Tibial nerve (tissue), 3 donors: ENCODE measurements around the gene NUF2.

Experiments
- CTCF ChIP-seq, 5 experiments: fragments of 200-600 bp in 3 of 5; fragments of 450-650 bp in 2 of 5; sonication (generic) in 3 of 5; IDR thresholded peaks; one replicate each; pipeline ENCODE4 v1.5.1; 2016 to 2019; ENCODE audit warnings: antibody characterized with exemption in 5 of 5, mild to moderate bottlenecking in 3 of 5, moderate library complexity in 2 of 5
- POLR2A ChIP-seq, 2 donors: fragments of 450-650 bp; IDR thresholded peaks; one replicate each; pipeline ENCODE4 v1.6.1; 2017; ENCODE audit warnings: antibody characterized with exemption in 2 of 2, mild to moderate bottlenecking in 2 of 2, moderate library complexity in 2 of 2

- TF ChIP-seq POLR2A (IDR thresholded peaks at IDR 0.05): no peak
- no peak for TF ChIP-seq CTCF (IDR thresholded peaks at IDR 0.05)
These were observed 79.5 kb downstream of the NUF2 start for GRCh38 chr1:163401211-163401610.
